IPS DF 6.9 (cell line): Measurements from ENCODE around the gene TLX3.
A peak's percentile ranks its signal among the peaks of the same experiment; 100 is the strongest.

Source experiments
- DNase-seq: peaks from one replicate; pipeline ENCODE4 v3.0.0-alpha.2; 2013; ENCODE audit warnings: low read depth, low spot score
- H3K27ac ChIP-seq: one replicate; pipeline ENCODE4 v1.5.1; 2013; ENCODE audit warnings: low read length, control low read depth
- H3K27me3 ChIP-seq: 2 replicates; pipeline ENCODE4 v1.6.1; 2013; ENCODE audit warnings: mild to moderate bottlenecking, low read length; ENCODE audit not compliant: control insufficient read depth, insufficient read depth
- H3K36me3 ChIP-seq: 2 replicates; pipeline ENCODE4 v1.6.1; 2013; ENCODE audit warnings: low read length; ENCODE audit not compliant: control insufficient read depth, insufficient read depth
- H3K4me1 ChIP-seq: 2 replicates; pipeline ENCODE4 v1.6.1; 2013; ENCODE audit warnings: low read length; ENCODE audit not compliant: control insufficient read depth, insufficient read depth
- H3K4me3 ChIP-seq: 2 replicates; pipeline ENCODE4 v1.5.1; 2013; ENCODE audit warnings: mild to moderate bottlenecking, low read length
- H3K9me3 ChIP-seq: 2 replicates; pipeline ENCODE4 v1.6.1; 2013; ENCODE audit warnings: low read length, inconsistent platforms; ENCODE audit not compliant: control insufficient read depth, insufficient read depth
- WGBS: extraction: QIAGEN DNeasy Blood & Tissue Kit; methylation state at CpG from one replicate; pipeline ENCODE4 v1.1.7; 2013; ENCODE audit warnings: mixed read lengths, missing lambda C conversion rate; ENCODE audit not compliant: insufficient read length, insufficient coverage; 5-methylcytosine and 5-hydroxymethylcytosine counted together

TLX3 gene

DNA sequence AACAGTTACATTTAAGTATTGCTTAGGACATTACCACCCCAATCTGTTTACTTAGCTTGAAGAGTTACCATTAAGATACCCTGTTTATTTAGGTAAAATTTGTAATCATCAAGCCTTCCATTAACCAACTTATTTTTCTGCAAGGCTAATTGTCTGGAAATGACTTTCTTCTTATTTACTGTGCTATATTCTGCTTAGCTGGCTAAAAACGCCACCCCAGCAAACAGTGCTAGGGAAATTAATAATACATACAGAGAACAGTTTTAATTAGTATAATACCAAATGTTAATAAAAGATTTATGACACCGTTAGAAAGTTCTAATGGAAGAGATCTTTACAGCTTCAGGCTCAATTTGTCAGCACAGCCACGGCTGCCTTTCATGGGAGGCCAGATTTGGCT is 14.0 kb downstream of the TLX3 start:
- DNase-seq = no peak
- no CpG with 5 or more reads among the region's 3 CpGs for WGBS
- no peak overlapping the region for H3K4me3 ChIP-seq
- no peaks in the 10 kb centered on the region for H3K9me3 ChIP-seq
- H3K4me1 ChIP-seq = peaks cover 4% of the 10 kb centered on the region; the same call in 1 of the 2 replicates
- H3K27ac ChIP-seq = no peak overlapping the region
- no peaks in the 10 kb centered on the region for H3K36me3 ChIP-seq
- peaks cover 51% of the 10 kb centered on the region for H3K27me3 ChIP-seq

DNA sequence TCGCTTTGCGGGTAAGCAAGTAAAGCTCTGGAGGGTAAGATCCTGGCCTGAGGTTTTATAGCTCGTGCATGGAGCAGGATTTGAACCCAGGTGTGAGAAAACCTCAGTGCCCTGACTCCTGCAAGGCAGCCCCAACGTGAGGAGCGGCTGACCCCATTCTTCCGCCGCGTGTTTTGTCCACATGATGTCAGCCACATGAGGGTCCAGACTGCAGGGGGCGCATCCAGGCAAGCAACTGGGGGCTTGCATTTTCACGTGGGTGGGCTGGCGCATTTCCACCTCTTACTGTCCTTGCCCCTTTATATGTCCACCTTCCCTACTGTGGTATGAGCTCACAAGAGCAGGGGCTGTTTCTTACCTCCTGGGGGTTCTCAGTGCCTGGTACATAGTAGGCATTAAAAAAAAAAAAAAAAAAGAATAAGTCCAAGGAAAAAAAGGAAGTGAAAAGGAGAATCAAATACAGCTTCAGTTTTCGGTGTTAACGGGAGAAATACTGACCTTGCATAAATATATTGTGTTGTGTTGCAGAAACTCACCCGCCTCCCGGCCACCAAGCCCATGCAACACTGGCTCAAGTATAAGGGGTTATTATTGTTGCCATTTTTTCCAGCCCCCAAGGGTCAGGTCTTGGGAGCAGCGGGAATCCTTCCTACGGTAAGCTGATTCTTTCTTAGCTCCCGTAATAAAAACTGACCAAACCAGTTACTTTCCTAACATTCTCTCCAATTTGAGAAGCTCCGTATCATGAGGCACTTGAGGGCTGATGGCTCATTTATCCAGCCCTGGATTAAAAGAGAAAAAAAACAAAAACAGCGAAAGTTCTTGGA is 15.0 kb downstream of the TLX3 start:
- Histone ChIP-seq H3K27me3 (peaks cover 44% of the 10 kb centered on the region), H3K27ac (no peak overlapping the region)

DNA sequence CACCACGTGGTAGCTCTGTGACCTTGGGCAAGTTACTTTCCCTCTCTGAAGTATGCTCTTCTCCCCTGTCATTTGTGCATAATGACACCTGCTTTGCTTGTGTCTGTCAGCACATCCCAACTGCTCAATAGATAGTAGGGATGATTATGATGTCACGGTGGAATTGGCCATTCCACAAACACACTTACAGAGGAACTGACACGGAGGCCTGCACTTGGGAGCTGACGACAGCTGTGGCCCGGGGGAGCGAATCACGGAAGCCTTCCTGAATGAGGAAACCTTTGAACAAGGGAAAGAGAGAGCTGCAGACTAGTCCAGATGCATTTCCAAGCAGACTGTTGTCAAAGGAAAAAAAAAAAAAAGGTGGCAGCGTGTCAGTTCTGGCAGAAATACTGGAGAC is 21.0 kb downstream of the TLX3 start:
- no CpG with 5 or more reads among the region's 8 CpGs for WGBS
- no peak for DNase-seq
- H3K27me3 ChIP-seq = peaks cover 6% of the 10 kb centered on the region; the same call in 1 of the 2 replicates

More for the DNA sequence above, 15.0 kb downstream of the TLX3 start:
- Histone ChIP-seq H3K4me1 (peaks cover 4% of the 10 kb centered on the region; the same call in 1 of the 2 replicates), H3K4me3 (no peak overlapping the region), H3K9me3 (no peaks in the 10 kb centered on the region), H3K36me3 (no peaks in the 10 kb centered on the region)
- no peak for DNase-seq
- no CpG with 5 or more reads among the region's 20 CpGs for WGBS

DNA sequence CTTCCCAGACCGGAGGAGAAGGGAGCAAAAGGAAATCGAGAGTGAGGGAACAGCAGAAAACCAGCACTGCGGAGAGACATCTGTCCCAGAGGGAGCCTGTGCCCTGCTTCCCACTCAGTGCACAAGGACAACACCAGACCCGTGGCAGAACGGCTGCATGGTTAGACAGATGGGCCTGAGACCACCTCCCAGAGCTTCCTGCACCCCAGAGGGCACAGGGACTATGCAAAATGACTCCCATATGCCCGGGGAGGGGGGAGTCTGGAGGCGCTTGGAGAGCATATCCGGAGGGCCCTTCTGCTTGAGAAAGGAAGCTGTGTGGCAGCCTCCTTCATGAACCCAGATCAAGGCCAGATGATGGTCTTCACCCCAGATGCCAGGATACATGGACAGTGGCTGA is 26.6 kb downstream of the TLX3 start:
- H3K27me3 ChIP-seq = peaks cover 16% of the 10 kb centered on the region; the same call in 1 of the 2 replicates
- H3K4me1 ChIP-seq = no peaks in the 10 kb centered on the region
- H3K9me3 ChIP-seq = no peaks in the 10 kb centered on the region
- H3K27ac ChIP-seq = no peak overlapping the region
- no peak overlapping the region for H3K4me3 ChIP-seq
- H3K36me3 ChIP-seq = no peaks in the 10 kb centered on the region
- DNase-seq = no peak
- no CpG with 5 or more reads among the region's 8 CpGs for WGBS

More for the DNA sequence above, 21.0 kb downstream of the TLX3 start:
- Histone ChIP-seq H3K4me3 (no peak overlapping the region), H3K27ac (no peak overlapping the region), H3K9me3 (no peaks in the 10 kb centered on the region), H3K36me3 (no peaks in the 10 kb centered on the region), H3K4me1 (no peaks in the 10 kb centered on the region)

DNA sequence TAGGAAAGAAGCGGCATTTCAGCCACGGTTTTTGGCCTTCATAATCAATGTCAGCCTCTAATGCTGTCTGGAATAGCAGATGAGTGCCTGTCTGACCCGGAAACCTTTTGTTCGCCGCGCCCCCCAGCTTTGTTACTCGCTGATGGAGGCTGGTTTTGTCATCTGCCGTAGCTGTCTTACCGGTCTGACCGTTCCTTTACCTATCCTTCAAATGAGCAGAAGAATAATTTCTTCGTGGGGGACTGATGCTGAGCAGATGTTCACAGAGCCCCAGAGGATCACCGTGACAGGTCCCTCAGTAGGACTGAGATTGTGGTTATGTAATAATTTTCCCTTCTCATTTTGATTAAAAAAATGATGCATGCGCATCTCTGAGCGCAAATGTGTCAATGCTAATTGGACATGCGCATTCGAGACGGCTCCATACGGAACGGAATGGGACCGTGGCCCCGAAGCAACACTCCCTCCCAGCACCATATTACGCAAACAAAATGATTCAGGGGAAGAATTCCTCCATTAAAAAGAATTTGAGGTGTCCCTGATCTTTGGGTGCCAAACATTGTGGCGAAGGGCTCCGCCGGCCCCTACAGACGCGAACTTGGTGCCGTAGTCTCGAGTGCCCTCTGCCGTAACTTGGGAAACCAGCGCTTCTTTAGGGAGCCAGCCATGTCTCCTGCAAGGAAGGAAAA is 27.6 kb downstream of the TLX3 start:
- Histone ChIP-seq H3K27me3 (peaks cover 16% of the 10 kb centered on the region; the same call in 1 of the 2 replicates), H3K27ac (no peak overlapping the region), H3K36me3 (no peaks in the 10 kb centered on the region), H3K4me1 (no peaks in the 10 kb centered on the region), H3K9me3 (no peaks in the 10 kb centered on the region), H3K4me3 (peak overlapping the region; percentile 26; the same call in 1 of the 2 replicates)
- WGBS = no CpG with 5 or more reads among the region's 31 CpGs
- no peak for DNase-seq

DNA sequence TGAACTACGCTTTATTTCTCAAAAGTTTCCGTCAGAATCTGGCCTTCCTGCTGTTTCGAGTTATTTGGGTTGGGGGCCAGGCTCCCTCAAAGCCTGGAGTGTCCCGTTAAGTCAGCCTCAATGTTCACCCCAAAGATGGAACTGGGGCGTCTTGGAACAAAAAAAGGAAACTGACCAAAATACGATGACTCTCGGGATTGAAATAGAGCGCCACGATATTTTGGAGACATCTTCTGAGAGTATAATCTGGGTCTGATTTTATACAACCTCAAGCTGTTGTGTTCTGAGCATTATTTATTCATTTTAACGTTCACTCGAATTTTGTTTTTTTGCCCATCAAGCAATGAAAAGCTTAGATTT is 28.1 kb downstream of the TLX3 start:
- Histone ChIP-seq H3K4me3 (no peak overlapping the region), H3K4me1 (no peaks in the 10 kb centered on the region), H3K36me3 (no peaks in the 10 kb centered on the region), H3K27ac (no peak overlapping the region), H3K9me3 (no peaks in the 10 kb centered on the region), H3K27me3 (peaks cover 16% of the 10 kb centered on the region; the same call in 1 of the 2 replicates)
- no CpG with 5 or more reads among the region's 11 CpGs for WGBS
- DNase-seq = no peak

DNA sequence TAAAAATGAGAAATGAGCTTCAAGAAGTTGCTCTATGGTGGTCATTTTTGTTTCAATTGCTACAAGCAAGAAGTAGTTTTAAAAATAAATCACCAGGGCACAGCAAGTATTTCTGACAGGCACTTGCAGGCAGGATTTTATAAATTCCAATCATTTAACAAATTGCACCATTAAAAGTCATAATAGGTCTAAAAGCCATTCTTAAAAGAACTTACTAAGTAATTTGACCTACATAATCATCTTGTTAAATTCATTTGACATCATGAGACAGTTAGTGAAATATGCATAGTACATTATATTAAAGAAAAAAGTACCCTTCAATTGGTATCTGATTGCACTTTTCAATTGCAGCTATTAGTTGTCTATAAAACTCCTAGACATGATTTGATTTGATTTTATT is 31.0 kb downstream of the TLX3 start:
- no peaks in the 10 kb centered on the region for H3K9me3 ChIP-seq
- no peak for DNase-seq
- H3K4me3 ChIP-seq = no peak overlapping the region
- H3K4me1 ChIP-seq = no peaks in the 10 kb centered on the region
- H3K27ac ChIP-seq = no peak overlapping the region
- no peaks in the 10 kb centered on the region for H3K36me3 ChIP-seq
- H3K27me3 ChIP-seq = peaks cover 16% of the 10 kb centered on the region; the same call in 1 of the 2 replicates

DNA sequence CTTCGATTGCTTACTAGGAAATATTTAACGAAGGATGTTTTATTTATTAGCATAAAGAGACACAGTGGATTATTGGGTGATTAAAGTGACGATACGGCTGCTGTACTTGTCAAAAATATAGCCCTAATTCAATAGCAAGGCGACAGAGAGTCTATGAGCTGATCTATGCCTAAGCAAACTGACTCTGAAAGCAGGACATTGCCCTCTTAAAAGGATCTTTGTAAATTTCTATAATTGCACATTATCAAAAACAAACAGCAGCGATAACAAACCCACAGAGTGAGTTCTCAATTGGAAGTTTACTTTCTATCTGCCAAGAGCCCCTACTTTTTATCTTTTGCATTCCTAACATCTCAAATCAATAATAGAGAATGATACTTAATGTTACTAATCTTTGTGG is 31.4 kb downstream of the TLX3 start:
- Histone ChIP-seq H3K36me3 (no peaks in the 10 kb centered on the region), H3K9me3 (no peaks in the 10 kb centered on the region), H3K27me3 (peaks cover 15% of the 10 kb centered on the region; the same call in 1 of the 2 replicates), H3K4me1 (no peaks in the 10 kb centered on the region), H3K4me3 (no peak overlapping the region), H3K27ac (no peak overlapping the region)
- DNase-seq = no peak
- WGBS = 100% methylated on average over 3 of the region's 6 CpGs

DNA sequence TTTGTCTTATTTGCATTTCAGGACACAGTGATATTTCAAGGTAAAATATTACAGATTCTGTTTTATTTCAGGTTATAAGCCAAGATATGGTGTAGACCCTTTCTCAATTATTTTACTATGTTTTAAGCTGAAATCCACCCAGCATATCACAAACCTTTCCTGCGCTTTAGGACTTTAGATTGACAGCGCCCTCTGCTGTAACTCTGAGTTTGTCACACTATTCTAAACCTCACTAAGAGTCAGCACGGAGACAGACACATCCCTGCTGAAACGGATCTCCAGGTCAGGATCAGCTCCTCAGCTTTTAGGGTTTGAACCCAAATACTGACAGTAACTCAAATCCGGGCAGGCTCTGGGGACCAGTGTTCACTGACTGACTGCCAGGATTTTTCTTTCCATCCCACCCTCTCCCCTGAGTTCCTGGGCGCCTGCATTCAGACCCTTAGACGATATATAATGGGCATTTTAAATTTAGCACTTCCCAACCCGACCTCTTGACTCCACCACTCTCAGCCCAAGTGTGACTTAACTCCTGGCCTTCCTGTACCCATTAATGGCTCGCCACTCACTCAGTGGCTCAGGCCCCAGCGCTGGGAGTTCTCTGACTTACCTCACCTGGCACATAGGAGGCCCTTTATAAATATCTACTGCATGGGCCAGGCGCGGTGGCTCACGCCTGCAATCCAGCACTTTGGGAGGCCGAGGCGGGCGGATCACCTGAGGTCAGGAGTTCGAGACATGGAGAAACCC is 33.5 kb downstream of the TLX3 start:
- Histone ChIP-seq H3K27me3 (peaks cover 2% of the 10 kb centered on the region; the same call in 1 of the 2 replicates), H3K36me3 (no peaks in the 10 kb centered on the region), H3K27ac (no peak overlapping the region), H3K4me3 (no peak overlapping the region), H3K9me3 (no peaks in the 10 kb centered on the region), H3K4me1 (no peaks in the 10 kb centered on the region)
- no CpG with 5 or more reads among the region's 17 CpGs for WGBS
- DNase-seq = no peak

DNA sequence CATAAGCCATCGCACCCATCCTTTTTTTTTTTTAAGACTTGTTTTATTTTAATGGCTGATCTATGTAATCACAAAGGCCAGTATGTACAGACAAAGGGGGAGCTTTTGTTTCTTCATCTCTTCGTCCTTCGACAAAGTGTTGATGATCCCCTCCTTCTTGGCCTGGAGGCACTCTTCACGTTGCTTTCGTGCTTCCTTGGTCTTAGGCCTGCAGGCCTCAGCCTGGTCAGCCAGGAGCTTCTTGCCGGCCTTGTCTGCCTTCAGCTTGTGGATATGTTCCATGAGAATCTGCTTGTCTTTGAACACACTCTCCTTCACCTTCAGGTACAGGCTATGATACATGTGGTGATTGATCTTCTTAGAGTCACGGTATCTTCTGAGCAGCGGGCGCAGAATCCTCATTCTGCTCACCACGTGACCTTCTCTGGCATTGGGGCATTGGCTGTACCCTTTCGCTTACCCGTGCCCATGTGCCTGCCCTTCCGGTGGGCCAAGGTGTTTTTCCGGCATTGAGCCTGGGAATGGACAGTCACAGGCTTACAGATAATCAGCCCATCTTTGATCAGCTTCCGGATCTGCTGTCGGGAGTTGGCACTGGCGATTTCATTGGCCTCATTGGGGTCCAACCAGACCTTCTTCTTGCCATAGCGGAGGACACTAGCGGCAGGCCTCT is 36.0 kb downstream of the TLX3 start:
- Histone ChIP-seq H3K27ac (no peak overlapping the region), H3K36me3 (no peaks in the 10 kb centered on the region), H3K9me3 (no peaks in the 10 kb centered on the region), H3K27me3 (no peaks in the 10 kb centered on the region), H3K4me1 (no peaks in the 10 kb centered on the region), H3K4me3 (no peak overlapping the region)
- DNase-seq = no peak
- WGBS = no CpG with 5 or more reads among the region's 19 CpGs
